Measurements from ENCODE around the gene MYO16.

MYO16 gene

GRCh38 chr13:108629988-108630387 is 577 bp downstream of the MYO16 start:
- no peak for DNase-seq (ENCODE audit: extremely low read depth, low read depth)
- TF ChIP-seq CTCF (IDR thresholded peaks at IDR 0.05; ENCODE audit: low read depth, low read length) = no peak

GRCh38 chr13:108632649-108633167 is 3.3 kb downstream of the MYO16 start:
- no peak for DNase-seq (ENCODE audit: extremely low read depth, low read depth)
- no peak for TF ChIP-seq CTCF (IDR thresholded peaks at IDR 0.05; ENCODE audit: low read depth, low read length)

- TF ChIP-seq CTCF (IDR thresholded peaks at IDR 0.05; ENCODE audit: low read depth, low read length) = no peak
- no peak for DNase-seq (ENCODE audit: extremely low read depth, low read depth)
Measured at GRCh38 chr13:108638901-108639300, 9.5 kb downstream of the MYO16 start.

GRCh38 chr13:108643646-108644353 is 14.4 kb downstream of the MYO16 start:
- no peak for TF ChIP-seq CTCF (IDR thresholded peaks at IDR 0.05; ENCODE audit: low read depth, low read length)
- DNase-seq (ENCODE audit: extremely low read depth, low read depth) = no peak

- TF ChIP-seq CTCF (IDR thresholded peaks at IDR 0.05; ENCODE audit: low read depth, low read length) = no peak
- no peak for DNase-seq (ENCODE audit: extremely low read depth, low read depth)
Measured at GRCh38 chr13:108645376-108645775, 16.0 kb downstream of the MYO16 start.

GRCh38 chr13:108650271-108650670 is 20.9 kb downstream of the MYO16 start:
- DNase-seq (ENCODE audit: extremely low read depth, low read depth) = no peak
- TF ChIP-seq CTCF (IDR thresholded peaks at IDR 0.05; ENCODE audit: low read depth, low read length) = no peak

GRCh38 chr13:108656742-108657141 is 27.3 kb downstream of the MYO16 start:
- no peak for DNase-seq (ENCODE audit: extremely low read depth, low read depth)
- TF ChIP-seq CTCF (IDR thresholded peaks at IDR 0.05; ENCODE audit: low read depth, low read length) = no peak
